ENCODE data around the gene PLA2G2C.

GRCh38 chr1:20215716-20216115 is 29.4 kb upstream of the PLA2G2C start:
- TF ChIP-seq CTCF (conservative IDR thresholded peaks at IDR 0.05 in 1 of 2, IDR thresholded peaks at IDR 0.05 in 1 of 2; ENCODE audit: extremely low read depth in 1 of 2, insufficient read depth in 1 of 2, low read depth in 1 of 2, low read length in 2 of 2) = no peak
- TF ChIP-seq EZH2 (IDR thresholded peaks at IDR 0.05; ENCODE audit: borderline replicate concordance, low read length) = no peak
